GM21576 (cell line): ENCODE measurements around the gene UCN2.
"Not testable (repeated sequence)": the region's sequence is repeated elsewhere in the genome, so short reads cannot be mapped to it uniquely, and the experiment has no call there.

Experiments
- ATAC-seq: cut with Tn5 transposase; IDR thresholded peaks from one replicate; pipeline ENCODE4 v1.9.1; 2021; ENCODE audit warnings: mild to moderate bottlenecking, moderate library complexity; ENCODE audit not compliant: unreplicated experiment

UCN2 gene

DNA sequence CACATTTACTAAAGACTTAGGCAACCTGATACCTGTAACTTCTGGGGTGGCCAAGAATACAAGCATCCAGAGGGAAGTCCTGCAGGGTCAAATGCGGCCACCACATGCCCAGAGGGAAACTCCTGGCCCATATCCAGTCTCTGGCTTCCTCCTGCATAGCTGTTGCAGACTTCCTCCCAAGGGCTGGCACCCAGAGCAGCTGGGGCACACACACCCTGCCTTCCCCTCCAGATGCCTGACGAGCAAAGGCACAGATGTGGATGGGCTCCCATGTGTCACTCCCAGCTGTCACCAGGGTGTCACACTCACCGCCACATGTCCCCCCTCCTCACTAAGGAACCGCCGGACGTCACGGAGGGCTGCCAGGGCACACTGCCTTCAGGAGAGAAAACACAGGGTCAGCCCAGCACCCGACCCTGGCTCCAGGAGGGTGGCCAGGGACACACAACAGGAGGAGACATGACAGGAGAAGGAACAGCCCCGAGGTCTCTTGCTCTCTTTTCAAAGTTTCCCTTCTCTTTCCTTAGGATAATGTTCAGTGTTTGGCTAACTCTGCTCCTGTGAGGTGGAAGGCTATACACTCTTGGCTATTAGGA, 20.2 kb downstream of the UCN2 start:
- no peak for ATAC-seq

DNA sequence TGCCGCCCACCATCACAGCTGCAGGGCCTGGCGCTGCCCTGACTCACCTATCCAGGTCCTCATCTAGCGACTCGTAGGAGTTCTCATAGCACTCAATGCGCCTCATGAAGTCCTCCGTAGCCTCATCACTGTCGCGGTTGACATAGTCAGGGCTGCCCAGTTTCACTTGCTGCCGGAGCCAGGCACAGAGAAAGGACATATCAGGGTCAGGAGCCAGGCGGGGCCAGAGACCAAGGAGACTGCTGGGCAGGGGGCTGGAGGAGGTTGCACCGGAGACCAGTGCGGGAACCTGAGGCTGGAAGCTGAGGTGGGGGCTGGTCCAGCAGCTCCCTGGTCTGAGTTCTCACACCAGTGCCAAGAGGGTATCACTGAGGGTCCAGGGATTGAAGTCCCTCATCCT, 25.1 kb downstream of the UCN2 start:
- ATAC-seq = no peak

DNA sequence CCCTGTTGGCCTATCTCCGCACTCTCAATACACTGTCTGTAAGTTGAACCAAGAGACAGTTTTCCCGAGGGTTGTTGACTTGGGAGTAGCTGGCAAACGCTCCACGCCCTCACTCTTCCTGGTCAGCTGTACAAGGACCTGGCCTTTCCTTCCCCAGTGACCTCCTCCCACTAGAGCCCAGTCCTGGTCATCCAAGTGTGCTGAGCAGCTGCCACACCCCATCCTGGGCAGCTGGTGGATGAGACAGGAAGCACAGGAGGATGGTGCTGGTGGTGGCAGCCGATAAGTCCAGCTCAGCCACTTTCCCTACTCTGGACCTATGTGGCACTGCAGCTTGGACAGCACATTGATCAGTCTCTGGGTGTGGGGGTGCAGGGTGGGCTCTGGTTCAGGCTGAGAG, 26.8 kb downstream of the UCN2 start:
- ATAC-seq = no peak

DNA sequence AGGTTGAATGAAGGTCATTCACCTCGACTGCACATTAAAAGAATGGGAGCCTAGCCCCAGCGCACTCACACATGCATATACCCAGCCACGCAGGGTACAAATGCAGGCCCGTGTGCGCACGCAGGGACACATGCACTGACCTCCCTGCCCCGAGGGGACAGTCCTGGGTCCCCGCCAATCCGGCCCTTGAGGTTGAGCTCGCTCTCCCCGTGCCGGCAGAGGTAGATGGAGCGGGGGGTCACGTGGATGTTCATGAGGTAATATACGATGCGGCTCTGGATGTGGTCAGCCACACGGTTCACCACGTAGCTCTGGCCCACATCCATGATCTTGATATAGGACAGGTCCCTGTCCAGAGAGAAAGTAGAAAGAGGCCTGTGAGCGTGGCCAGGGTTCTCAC, 27.5 kb downstream of the UCN2 start:
- ATAC-seq = no peak

DNA sequence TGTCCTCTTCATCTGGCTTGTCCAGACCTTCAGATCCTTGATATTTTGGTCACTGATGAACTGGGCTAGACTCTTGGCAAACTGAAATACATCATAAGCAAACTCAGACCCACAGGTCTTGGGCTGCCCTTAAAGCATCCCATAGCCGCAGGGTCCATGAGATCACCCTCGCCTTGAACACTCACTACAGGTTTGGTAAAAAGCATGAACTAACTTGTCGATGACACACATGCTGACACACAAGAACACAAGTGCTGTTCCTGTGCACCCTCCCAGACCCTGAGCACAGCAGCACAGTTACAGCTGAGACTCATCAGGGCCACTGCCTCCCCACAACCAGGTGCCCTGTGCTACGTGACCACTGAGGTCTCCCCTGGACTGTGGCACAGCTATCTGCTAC, 28.0 kb downstream of the UCN2 start:
- no peak for ATAC-seq

DNA sequence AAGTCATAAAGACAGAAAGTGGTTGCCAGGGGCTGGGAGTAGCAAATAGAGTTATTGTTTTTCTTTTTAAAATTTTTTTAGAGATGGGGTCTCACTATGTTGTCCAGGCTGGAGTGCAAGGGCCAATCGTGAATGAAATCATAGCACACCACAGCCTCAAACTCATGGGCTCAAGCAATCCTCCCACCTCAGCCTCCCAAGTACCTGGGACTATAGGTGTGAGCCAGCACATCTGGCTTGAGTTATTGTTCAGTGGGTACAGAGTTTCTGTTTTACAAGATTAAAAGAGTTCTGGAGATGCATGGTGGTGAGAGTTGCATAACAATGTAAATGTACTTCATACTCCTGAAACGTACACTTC, 30.6 kb downstream of the UCN2 start:
- no peak for ATAC-seq

DNA sequence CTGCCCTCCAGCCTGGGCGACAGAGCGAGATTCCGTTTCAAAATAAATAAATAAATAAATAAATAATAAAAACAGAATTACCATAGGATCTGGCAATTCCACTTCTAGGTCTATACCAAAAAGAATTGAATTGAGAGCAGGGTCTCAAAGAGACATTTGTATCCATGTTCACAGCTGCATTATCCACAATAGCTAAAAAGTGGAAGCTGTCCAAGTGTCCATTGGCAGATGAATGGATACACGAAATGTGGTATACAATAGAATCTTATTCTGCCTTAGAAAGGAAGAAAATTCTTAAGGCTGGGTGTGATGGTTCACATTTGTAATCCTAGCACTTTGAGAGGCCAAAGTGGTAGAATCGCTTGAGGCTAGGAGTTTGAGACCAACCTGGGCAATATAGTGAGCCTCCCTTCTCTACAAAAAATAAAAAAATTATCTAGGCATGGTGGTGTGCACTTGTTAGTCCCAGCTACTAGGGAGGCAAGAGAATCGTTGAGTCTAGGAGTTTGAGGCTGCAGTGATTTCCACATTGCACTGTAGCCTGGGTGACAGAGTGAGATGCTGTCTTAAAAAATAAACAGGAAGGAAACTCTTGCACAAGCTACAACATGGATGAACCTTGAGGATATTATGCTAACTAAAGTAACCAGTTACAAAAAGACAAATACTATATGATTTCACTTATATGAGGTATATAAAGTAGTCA, 31.2 kb downstream of the UCN2 start:
- no peak for ATAC-seq

DNA sequence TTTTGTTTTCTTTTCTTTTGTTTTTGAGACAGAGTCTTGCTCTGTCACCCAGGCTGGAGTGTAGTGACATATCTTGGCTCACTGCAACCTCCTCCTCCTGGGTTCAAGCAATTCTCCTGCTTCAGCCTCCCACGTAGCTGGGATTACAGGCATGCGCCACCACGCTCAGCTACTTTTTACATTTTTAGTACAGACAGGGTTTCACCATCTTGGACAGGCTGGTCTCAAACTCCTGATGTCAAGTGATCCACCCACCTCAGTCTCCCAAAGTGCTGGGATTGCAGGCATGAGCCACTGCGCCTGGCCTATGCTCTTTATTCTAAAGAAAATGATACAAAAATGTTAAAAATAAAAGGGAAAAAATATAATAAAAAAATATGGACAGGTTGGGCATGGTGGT, 32.9 kb downstream of the UCN2 start:
- ATAC-seq = not testable (repeated sequence)

DNA sequence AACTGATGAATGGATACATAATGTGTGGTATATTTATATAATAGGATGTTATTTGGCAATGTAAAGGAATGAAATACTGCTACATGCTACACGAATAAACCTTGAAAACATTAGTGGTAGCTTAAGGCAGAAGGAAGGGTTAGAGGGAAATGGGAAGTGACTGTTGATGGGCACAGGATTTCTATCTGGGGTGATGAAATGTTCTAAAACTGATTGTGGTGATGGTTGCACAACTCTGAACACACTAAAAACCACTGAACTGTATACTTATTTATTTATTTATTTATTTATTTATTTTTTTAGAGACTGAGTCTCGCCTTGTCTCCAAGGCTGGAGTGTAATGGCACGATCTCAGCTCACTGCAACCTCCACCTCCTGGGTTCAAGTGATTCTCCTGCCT, 34.8 kb downstream of the UCN2 start:
- ATAC-seq = no peak

DNA sequence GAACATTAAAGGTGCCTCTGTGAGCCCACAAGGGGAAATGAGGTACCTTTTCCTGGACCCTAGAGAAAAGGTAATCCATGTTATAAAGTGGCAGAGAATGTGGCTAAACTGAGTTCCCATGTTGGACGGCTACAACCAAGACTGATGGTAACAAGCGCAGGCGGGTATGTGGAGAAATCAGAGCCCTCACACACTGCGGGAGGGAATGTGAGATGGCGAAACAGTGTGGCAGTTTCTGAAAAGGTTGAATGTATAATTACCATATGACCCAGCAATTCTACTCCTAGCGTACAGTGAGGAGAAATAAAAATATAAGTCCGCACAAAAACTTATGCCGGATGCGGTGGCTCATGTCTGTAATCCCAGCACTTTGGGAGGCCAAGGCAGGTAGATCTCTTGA, 35.5 kb downstream of the UCN2 start:
- no peak for ATAC-seq

DNA sequence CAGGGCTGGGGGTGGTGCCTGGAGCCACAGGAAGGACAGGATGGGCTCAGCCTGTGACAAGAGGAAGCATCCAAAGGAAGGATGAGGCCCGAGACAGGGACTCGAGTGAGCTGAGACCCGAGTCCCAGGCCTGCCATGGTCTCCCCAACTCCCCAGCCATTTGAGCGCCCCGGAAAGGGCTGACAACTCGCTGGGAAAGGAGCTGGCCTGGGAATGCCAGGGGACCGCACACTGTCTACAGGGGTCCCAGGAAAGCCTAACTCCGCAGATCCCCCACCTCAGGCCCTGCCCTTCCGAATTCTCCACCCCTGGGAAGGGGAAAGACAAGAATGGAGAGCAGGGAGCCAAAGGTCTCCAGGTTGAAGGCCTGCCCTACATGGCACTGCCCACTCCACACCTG, 38.6 kb downstream of the UCN2 start:
- ATAC-seq = no peak

DNA sequence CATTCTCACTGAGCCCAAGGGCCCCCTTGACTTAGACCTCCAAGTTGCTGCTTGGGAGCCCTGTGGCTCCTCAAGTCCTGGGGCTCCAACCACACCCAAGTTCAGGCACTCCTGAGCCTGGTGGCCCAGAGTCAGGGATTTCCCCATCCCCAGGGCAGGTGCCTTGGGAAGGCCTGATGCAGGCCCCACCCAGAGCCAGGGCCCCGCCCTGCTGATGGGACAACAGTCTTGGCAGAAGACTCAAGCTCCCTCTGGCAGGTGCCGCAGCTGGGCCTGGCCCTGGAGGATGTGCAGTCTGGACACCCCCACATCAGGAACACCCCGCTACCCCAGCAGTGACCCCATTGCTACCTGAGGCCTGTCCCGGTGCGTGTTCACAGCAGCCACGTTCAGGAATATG, 41.9 kb downstream of the UCN2 start:
- ATAC-seq = no peak

DNA sequence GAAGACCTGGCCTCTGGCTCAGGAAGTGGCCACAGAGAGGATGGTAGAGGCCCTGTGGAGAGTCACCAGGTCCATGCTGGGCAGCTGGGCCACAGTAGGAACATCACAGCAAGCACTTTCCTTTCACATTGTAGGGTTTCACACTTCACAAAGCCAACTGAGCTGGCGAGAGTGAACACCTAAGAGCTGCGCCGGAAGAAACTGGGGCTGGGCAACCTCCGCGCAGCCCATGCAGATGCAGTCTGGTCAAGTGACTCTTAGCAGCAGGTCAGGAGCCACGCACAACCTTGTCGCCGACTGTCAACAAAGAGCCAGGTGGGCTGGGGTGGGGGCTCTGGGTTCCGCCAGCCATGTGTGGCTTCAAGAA, 44.3 kb downstream of the UCN2 start:
- no peak for ATAC-seq

DNA sequence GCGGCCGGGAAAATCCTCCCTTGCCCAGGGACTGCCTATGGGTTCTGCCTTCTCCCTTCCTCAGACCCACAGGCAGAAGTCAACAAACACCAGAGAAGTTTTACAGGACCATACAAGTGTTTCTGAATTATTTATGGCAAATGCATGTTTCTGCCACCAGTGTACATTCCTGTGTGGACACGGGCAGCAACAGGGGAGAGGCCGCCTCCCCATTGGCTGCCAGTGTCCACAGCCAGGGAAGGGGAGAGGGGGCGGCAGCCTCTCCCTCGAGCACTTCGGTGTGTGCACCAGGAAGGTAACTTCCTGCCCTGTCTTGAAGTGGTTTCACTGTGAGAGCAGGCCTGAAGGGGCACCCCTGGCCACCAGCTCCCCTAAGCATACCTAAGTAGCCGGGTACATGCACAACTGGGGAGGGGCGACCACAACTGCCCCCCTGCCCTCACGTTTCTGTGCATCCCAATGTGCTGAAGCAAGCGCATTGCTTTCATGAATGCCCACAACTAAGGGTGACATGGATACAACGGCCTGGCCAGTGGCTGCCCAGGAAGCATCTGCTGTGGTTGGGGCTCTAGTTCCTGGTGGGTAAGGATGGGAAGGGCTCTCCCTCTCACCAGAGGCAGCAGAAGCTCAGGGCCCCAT, 44.8 kb downstream of the UCN2 start:
- no peak for ATAC-seq

DNA sequence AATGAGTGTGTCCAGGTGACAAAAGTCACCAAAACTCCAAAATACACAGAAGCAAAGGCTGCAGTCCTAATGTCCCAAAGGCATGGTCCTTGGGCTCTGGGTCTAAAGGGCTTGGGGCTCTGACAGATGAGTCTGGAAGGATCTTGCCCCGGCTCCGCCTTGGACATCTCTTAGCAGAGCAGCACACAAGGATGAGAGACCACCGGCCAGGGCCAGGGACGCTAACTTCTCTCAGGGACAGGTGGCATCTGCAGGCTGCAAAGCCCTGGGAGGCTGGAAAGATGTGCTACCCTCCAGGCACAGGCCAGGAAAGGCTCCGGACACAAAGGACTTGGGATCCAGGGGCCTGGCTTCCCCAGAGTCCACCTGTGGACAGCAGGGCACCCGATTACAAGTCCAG, 45.5 kb downstream of the UCN2 start:
- no peak for ATAC-seq

DNA sequence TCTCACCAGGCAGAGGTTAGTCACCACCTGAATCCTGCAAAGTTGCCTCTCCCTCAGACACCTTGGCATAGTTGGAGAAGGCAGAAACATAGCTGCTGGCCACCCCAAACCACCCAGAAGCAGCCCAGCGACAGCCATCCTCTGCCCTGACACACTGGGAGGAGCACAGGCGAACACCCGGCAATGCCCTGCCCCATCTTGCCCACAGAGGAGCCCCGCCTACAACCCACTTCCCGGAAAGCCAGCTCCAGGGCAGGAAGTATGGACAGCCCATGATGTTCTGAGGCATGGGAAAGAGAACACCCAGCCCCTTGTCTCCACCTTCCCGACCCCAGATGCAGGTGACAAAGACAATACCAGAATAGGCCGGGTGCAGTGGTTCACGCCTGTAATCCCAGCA, 47.0 kb downstream of the UCN2 start:
- ATAC-seq = no peak

DNA sequence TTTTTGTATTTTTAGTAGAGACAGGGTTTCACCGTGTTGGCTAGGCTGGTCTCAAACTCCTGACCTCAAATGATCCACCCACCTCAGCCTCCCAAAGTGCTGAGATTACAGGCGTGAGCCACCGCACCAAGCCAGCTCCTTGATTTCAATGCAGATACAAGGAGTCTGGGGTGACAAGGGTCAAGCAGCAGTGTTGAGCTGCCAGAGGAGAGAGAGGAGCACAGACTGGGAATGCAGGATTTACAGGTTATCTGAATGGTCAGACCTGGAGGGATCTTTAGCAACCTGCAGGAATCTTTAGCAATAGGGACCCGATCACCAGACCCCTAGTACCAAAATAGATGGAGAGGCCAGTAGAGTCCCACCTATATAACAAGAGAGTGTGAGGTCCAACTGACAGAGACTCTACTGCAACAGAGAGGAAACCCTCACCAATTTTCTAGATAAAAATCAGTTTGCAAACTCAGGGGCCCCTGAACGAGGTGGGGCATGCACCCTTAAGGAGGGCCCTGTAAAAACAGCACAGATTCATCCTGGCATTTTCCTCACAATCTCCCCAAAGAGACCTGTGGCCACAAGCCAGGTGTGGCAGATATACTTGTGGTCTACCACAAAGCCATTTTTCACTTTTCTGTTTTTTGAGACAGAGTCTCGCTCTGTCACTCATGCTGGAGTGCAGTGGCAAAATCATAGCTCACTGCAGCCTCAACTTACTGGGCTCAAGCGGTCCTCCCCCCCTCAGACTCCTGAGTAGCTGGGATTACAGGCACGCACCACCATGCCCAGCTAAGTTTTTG, 49.0 kb downstream of the UCN2 start:
- ATAC-seq = no peak
